Forelimb muscle (tissue), 1 donor: ENCODE data around the gene FAM184B. TPM values are rescaled to one million over a fixed set of nuclear protein-coding genes. Genes with fewer than 3 reads are reported as not detected.

Source experiments
- DNase-seq: peaks from one replicate; pipeline ENCODE4 v3.0.0-alpha.2; 2013; ENCODE audit warnings: low read depth
- polyA plus RNA-seq: library from polyadenylated mRNA; unstranded; fragments of 120-200 nt; gene quantifications from one replicate; pipeline ENCODE4 v1.2.1, GENCODE V29; 2013; ENCODE audit not compliant: insufficient read length

Gene FAM184B
- polyA plus RNA-seq, 1 donor = 7.7 TPM

DNA sequence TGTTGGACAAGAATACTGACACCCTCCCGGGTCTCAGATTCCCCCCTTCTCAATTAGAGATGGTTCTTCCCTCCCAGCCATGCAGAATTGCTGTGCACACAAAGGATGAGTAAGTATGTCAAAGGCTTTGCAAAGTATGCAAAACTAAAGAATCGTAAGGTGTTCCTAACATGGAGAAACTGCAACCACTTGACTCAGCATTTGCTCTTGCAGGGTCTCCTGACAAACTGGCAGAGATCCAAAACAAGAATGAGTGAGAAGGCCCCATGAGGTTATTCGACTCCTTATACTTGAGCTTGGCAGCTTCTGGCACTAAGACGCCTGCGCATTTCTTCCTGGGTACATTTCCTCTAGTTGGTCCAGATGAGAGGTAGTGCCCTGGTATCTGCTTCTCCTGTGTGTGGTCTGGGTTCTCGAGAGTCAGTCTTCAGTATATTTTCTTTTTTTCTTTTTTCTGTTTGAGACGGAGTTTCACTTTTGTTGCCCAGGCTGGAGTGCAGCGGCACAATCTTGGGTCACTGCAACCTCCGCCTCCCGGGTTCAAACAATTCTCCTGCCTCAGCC, 8.2 kb downstream of the FAM184B start:
- no peak for DNase-seq

GRCh38 chr4:17771284-17771908, 10.0 kb downstream of the FAM184B start:
- DNase-seq = no peak

- DNase-seq = no peak
These were observed 10.6 kb downstream of the FAM184B start for GRCh38 chr4:17770845-17771244.

DNA sequence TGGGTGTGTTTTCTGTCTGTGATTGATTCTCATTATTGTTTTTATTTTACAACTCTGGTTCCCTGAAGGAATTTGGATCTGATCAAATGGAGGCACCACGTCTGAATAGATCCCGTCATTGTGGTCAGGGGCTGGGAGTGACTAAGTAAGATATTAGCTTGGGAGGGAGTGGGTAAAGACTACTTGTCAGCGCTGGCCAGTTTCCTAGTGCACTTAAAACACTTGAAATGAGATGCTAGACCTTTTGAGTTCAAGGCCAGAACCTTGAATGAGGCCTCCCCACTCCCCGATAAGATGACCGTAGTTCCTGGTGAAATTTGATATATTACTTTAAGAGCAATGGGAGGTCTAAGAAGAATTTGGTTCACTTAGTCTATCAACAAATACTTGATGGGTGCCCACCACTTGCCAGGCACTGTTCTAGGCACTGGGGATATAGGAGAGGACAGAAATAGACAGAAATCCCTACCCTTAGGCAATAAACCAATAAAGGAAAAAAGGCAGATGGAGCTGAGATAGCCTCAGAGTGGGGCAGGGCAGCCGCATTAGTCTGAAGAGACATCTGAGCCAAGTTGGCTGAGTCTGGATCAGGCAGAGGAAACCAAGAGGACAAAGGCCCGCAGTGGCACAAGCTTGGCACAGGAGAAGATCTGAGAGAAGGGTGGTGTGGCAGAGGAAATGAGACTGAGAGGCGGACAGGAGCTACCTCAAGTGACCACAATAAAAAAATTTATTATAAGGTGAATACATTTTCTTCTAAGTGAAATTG, 11.8 kb downstream of the FAM184B start:
- DNase-seq = no peak

- DNase-seq = no peak
These were observed 14.5 kb downstream of the FAM184B start for GRCh38 chr4:17766826-17767458.

GRCh38 chr4:17765514-17766286, 15.7 kb downstream of the FAM184B start:
- DNase-seq = no peak

DNA sequence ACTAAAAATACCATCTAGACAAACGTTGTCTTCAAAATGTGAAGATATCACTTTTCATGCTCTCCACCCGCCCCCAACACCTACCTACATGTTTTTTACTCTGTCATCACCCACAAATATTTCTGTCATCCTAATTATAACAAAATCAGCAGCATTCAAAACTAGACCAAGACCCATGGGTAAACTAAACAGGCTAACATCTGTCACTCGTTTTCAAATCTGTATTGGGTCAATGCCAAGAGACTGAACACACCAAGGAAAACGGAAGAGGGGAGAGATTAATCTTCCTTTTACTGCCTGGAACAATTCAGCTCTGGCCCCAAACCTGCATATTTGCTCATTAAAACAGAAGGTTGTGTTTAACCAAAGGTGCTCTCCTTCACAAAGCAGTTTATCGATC, 17.5 kb downstream of the FAM184B start:
- no peak for DNase-seq

DNA sequence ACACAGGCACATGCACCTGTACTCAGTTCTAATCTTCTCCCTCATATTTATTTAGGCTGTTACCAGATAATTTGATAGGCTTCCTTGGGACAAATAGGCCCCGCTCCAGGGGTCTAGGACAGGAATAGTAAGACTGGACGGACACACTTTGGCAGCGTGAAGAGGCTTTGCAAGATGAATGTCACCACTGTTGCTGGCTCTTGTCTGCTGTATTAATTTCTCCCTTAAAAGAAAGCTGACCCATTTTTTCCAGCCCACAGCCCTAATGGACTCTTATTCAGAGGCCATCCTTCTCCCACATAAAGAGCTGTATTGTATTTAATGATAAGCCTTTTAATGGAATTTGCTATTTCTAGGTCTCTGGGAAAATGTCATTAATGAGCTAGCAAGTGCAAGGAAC, 18.0 kb downstream of the FAM184B start:
- no peak for DNase-seq

- no peak for DNase-seq
These were observed 18.7 kb downstream of the FAM184B start for GRCh38 chr4:17762726-17763125.

DNA sequence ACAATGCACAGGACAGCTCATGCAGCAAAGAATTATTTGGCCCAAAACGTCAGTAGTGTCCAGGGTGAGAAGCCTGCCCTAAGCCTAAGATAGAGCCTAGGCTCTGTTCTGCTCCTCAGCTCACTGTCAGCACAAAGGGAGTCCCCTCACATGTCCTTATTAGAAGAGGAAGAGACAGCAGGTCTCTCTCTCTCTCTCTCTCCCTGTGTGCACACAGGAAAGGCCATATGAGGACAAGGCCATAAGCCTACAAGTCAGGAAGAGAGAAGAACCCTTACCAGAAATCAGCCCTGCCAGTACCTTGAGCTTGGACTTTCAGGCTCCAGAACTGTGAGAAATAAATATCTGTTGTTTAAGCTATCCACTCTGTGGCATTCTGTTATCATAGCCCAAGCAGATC, 20.4 kb downstream of the FAM184B start:
- DNase-seq = no peak

GRCh38 chr4:17760626-17761025, 20.8 kb downstream of the FAM184B start:
- no peak for DNase-seq

GRCh38 chr4:17758485-17758884, 22.9 kb downstream of the FAM184B start:
- no peak for DNase-seq

DNA sequence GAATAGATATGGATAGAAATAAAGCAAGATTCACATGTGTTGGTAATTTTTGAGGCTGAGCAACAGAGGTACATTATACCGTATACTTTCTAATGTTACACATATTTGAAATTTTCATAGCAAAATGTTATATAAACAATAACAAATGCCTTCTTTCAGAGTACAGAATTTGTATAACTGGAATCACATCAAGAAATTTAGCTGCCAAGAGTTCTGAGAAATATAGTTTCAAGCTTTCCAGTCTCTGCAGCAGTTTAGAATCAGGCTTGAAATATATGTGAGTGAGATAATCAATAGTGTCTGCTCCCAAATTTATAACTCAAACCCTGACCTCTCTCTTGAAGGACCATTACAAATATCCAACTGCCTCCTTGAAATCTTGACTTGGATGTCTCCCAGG, 23.8 kb downstream of the FAM184B start:
- no peak for DNase-seq

- no peak for DNase-seq
These were observed 27.8 kb downstream of the FAM184B start for GRCh38 chr4:17753646-17754045.

DNA sequence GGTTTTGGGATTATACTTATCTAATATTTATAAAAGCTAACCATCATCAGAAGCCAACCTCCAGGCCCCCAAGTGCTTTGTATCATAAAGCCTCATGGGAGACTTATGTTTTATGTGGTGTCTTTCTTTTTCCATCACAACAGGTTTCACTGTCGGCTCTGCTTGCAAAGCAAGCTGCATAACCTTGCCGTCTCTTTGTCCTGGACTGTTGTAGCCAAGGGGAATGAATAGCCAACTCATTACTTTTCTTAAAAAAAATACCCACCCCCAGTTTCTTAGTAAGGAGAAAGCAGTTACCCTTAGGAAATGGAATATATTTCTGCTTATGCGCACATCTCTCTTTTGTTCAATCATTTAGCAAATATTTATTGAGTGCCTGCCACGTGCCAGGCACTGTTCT, 40.7 kb downstream of the FAM184B start:
- DNase-seq = no peak

GRCh38 chr4:17736484-17736883, 44.9 kb downstream of the FAM184B start:
- no peak for DNase-seq

GRCh38 chr4:17726911-17727310, 54.5 kb downstream of the FAM184B start:
- DNase-seq = no peak

GRCh38 chr4:17723648-17724047, 57.8 kb downstream of the FAM184B start:
- DNase-seq = no peak

- no peak for DNase-seq
These were observed 59.1 kb downstream of the FAM184B start for GRCh38 chr4:17722356-17722700.

DNA sequence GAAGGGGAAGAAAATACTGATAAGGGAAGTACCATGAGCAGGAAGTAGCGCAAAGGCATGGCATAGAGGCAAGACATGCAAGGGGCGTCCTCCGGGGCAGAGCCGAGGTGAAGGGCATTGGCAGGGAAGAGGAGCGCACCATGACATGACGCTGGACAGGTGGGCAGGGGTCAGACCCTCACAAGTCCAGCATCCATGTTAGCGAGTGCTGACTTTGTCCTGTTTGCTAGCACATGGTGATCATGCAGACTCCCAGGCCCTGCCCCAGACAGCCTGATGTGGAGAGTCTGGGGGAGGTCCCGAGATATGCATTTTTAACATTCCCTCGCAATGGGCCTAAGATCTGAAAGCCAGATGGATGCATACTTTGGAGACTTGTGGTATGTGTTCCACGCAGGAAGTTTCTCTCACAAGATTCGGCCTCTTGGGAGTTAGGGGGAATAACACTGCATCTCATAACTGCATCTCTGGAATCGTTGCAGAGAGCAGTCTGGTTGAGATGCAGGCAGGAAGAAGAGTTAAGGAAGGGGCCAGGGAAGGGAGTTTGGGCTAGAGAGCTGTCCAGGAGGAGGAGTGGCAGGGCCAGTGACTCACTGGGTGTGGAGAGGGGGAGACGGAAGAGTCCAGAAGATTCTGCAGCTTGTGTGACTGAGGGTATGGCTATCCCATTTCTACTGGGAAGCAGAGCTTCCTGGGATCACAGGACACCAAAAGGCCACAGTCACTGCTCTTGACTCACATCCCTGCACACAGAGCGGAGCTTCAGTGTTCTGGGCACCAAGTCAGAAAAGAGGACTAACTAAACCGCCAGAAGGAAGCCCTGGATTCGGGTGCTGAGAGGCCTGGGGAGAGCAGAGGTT, 59.7 kb downstream of the FAM184B start:
- DNase-seq = no peak

DNA sequence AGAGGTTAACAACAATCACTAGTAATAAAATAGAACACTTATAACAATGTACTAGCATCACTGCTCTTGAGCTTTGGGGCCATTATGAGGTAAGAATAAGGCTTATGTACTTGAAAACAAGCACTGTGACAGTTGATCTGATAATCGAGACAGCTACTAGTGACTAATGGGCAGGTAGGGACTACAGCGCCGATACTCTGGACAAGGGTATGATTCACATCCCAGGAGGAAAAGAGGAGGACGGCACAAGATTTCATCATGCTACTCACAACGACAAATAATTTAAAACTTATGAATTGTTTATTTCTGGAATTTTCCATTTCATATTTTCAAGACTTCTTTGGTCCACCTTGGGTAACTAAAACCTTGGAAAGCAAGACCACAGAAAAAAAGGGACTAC, 62.3 kb downstream of the FAM184B start:
- no peak for DNase-seq
